ENCODE results near the gene MCF2L2.

DNA sequence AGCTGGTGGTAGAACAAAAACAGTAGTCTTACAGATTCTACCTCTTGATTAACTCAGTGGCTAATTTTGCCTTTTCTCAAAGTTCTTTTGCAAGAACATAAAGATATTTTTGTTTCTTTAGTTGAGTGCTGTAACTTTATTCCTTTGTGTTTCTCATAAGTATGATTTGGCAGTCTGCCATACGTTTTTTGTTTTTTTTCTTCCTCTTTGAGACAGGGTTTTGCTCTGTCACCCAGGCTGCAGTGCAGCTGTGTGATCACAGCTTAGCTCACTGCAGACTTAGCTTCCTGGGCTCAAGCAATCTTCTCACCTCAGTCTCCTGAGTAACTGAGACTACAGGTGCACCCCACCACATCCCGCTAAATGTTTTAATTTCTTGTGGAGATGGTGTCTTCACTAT, 153.0 kb downstream of the MCF2L2 start:
- TF ChIP-seq CTCF (tag by site-specific recombination; IDR thresholded peaks at IDR 0.05), result no peak
- TF ChIP-seq KLF16 (tag by site-specific recombination; IDR thresholded peaks at IDR 0.05), result no peak
- no peak for TF ChIP-seq ZNF654 (tag by site-specific recombination; IDR thresholded peaks at IDR 0.05; ENCODE audit: low read depth)
- TF ChIP-seq ZNF416 (tag by site-specific recombination; IDR thresholded peaks at IDR 0.05), result no peak
- TF ChIP-seq MEIS1 (CRISPR knock-in tag; IDR thresholded peaks at IDR 0.05; ENCODE audit: borderline replicate concordance), result no peak
- no peak for TF ChIP-seq SP2 (tag by site-specific recombination; IDR thresholded peaks at IDR 0.05)
- TF ChIP-seq PBX3 (CRISPR knock-in tag; IDR thresholded peaks at IDR 0.05), result no peak
- TF ChIP-seq ZBTB44 (tag by site-specific recombination; IDR thresholded peaks at IDR 0.05), result no peak
- no peak for TF ChIP-seq ZNF302 (tag by site-specific recombination; IDR thresholded peaks at IDR 0.05; ENCODE audit: low read depth)
- TF ChIP-seq ZBTB26 (tag by site-specific recombination; optimal IDR thresholded peaks at IDR 0.05), result no peak
- no peak for TF ChIP-seq YY1 (tag by site-specific recombination; IDR thresholded peaks at IDR 0.05)
- TF ChIP-seq, protein P1, sequence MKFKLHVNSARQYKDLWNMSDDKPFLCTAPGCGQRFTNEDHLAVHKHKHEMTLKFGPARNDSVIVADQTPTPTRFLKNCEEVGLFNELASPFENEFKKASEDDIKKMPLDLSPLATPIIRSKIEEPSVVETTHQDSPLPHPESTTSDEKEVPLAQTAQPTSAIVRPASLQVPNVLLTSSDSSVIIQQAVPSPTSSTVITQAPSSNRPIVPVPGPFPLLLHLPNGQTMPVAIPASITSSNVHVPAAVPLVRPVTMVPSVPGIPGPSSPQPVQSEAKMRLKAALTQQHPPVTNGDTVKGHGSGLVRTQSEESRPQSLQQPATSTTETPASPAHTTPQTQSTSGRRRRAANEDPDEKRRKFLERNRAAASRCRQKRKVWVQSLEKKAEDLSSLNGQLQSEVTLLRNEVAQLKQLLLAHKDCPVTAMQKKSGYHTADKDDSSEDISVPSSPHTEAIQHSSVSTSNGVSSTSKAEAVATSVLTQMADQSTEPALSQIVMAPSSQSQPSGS (tag by site-specific recombination; IDR thresholded peaks at IDR 0.05; ENCODE audit: low read depth), result no peak
- TF ChIP-seq ZNF184 (tag by site-specific recombination; IDR thresholded peaks at IDR 0.05), result no peak
- TF ChIP-seq SETDB1 (IDR thresholded peaks at IDR 0.05; ENCODE audit: insufficient read length, low read length), result no peak
